ENCODE results near the gene GMEB2.
A peak's percentile ranks its signal among the peaks of the same experiment; 100 is the strongest.

- TF ChIP-seq TAF1 (IDR thresholded peaks at IDR 0.05; ENCODE audit: borderline replicate concordance, low read depth, low read length): no peak
- TF ChIP-seq SIN3A (IDR thresholded peaks at IDR 0.05; ENCODE audit: low read depth, low read length): no peak
- TF ChIP-seq EZH2 (IDR thresholded peaks at IDR 0.05; ENCODE audit: borderline replicate concordance, control insufficient read depth, low read depth, low read length): no peak
- TF ChIP-seq SP1 (IDR thresholded peaks at IDR 0.05; ENCODE audit: low read depth, low read length): no peak
- TF ChIP-seq, protein P1, sequence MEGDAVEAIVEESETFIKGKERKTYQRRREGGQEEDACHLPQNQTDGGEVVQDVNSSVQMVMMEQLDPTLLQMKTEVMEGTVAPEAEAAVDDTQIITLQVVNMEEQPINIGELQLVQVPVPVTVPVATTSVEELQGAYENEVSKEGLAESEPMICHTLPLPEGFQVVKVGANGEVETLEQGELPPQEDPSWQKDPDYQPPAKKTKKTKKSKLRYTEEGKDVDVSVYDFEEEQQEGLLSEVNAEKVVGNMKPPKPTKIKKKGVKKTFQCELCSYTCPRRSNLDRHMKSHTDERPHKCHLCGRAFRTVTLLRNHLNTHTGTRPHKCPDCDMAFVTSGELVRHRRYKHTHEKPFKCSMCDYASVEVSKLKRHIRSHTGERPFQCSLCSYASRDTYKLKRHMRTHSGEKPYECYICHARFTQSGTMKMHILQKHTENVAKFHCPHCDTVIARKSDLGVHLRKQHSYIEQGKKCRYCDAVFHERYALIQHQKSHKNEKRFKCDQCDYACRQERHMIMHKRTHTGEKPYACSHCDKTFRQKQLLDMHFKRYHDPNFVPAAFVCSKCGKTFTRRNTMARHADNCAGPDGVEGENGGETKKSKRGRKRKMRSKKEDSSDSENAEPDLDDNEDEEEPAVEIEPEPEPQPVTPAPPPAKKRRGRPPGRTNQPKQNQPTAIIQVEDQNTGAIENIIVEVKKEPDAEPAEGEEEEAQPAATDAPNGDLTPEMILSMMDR (IDR thresholded peaks at IDR 0.05 in 2 of 3, conservative IDR thresholded peaks at IDR 0.05 in 1 of 3; ENCODE audit: control insufficient read depth in 2 of 3, extremely low read depth in 1 of 3, insufficient read depth in 1 of 3, low read depth in 3 of 3, low read length in 3 of 3): peak in 1 of 3 experiments; percentile 29; a peak in 1 of 6 replicates
- no peak for TF ChIP-seq SKIL (IDR thresholded peaks at IDR 0.05; ENCODE audit: low read depth, poor library complexity, severe bottlenecking)
- no peak for TF ChIP-seq KDM1A (IDR thresholded peaks at IDR 0.05; ENCODE audit: borderline replicate concordance)
- TF ChIP-seq ATF2 (IDR thresholded peaks at IDR 0.05; ENCODE audit: low read length): no peak
- TF ChIP-seq CREM (IDR thresholded peaks at IDR 0.05; ENCODE audit: low read depth): peak; percentile 3; the same call in 1 of the 2 replicates
Observed at GRCh38 chr20:63538204-63539091, 88.5 kb downstream of the GMEB2 start.
